ENCODE measurements around the gene SIGLEC10.

GRCh38 chr19:51367565-51368365 lies 49.7 kb downstream of the SIGLEC10 start:
- TF ChIP-seq EZH2phosphoT487 (IDR thresholded peaks at IDR 0.05; ENCODE audit: low read length), result no peak
- no peak for TF ChIP-seq CTCF (IDR thresholded peaks at IDR 0.05; ENCODE audit: low read length)
